Hepatocyte (in vitro differentiated cells): ENCODE data around the gene MAGI1. TPM values are rescaled to one million over a fixed set of nuclear protein-coding genes. Genes with fewer than 3 reads are reported as not detected.
"Not testable (repeated sequence)": the region's sequence is repeated elsewhere in the genome, so short reads cannot be mapped to it uniquely, and the experiment has no call there.

Experiments used
- DNase-seq: peaks from one replicate; pipeline ENCODE4 v3.0.0-alpha.2; 2016; ENCODE audit warnings: low spot score
- H2AFZ ChIP-seq: fragments of 200-600 bp; sonication (generic); 2 replicates; pipeline ENCODE4 v1.6.0; 2016; ENCODE audit warnings: antibody characterized with exemption, mild to moderate bottlenecking
- H3K27ac ChIP-seq: fragments of 200-600 bp; sonication (generic); 2 replicates; pipeline ENCODE4 v1.5.1; 2016; ENCODE audit warnings: mild to moderate bottlenecking
- H3K27me3 ChIP-seq: fragments of 200-600 bp; sonication (generic); 2 replicates; pipeline ENCODE4 v1.6.1; 2016
- H3K36me3 ChIP-seq: fragments of 200-600 bp; sonication (generic); replicated peaks from 2 replicates; pipeline ENCODE4 v1.5.1; 2016; ENCODE audit warnings: low read depth; ENCODE audit not compliant: insufficient read depth
- H3K4me1 ChIP-seq: fragments of 200-600 bp; sonication (generic); 2 replicates; pipeline ENCODE4 v1.5.1; 2016; ENCODE audit warnings: mild to moderate bottlenecking, moderate library complexity; ENCODE audit not compliant: insufficient read depth
- H3K4me2 ChIP-seq: fragments of 200-600 bp; sonication (generic); 2 replicates; pipeline ENCODE4 v1.6.0; 2016
- H3K4me3 ChIP-seq: fragments of 200-600 bp; sonication (generic); 2 replicates; pipeline ENCODE4 v1.5.1; 2016; ENCODE audit warnings: mild to moderate bottlenecking
- H3K79me2 ChIP-seq: fragments of 200-600 bp; sonication (generic); 2 replicates; pipeline ENCODE4 v1.6.0; 2017; ENCODE audit warnings: mild to moderate bottlenecking
- H3K9me2 ChIP-seq: fragments of 200-600 bp; sonication (generic); replicated peaks from 2 replicates; pipeline ENCODE4 v1.6.0; 2017; ENCODE audit warnings: mild to moderate bottlenecking; ENCODE audit not compliant: insufficient read depth
- H3K9me3 ChIP-seq: fragments of 200-600 bp; sonication (generic); 2 replicates; pipeline ENCODE4 v1.5.1; 2016; ENCODE audit warnings: low read depth, mild to moderate bottlenecking
- H4K20me1 ChIP-seq: fragments of 200-600 bp; sonication (generic); 2 replicates; pipeline ENCODE4 v1.6.0; 2016; ENCODE audit warnings: mild to moderate bottlenecking; ENCODE audit not compliant: insufficient read depth, poor library complexity, severe bottlenecking
- CTCF ChIP-seq: fragments of 200-600 bp; sonication (generic); IDR thresholded peaks from 2 replicates; pipeline ENCODE4 v1.5.1; 2016; ENCODE audit warnings: antibody characterized with exemption, mild to moderate bottlenecking; ENCODE audit not compliant: poor library complexity
- EZH2 ChIP-seq: fragments of 200-600 bp; sonication (generic); IDR thresholded peaks from 2 replicates; pipeline ENCODE4 v1.6.1; 2016; ENCODE audit warnings: antibody characterized with exemption, mild to moderate bottlenecking, borderline replicate concordance
- EZH2phosphoT487 ChIP-seq: fragments of 200-600 bp; sonication (generic); IDR thresholded peaks from one replicate; pipeline ENCODE4 v1.6.1; 2018; ENCODE audit warnings: antibody characterized with exemption, mild to moderate bottlenecking, low read depth, moderate library complexity; ENCODE audit not compliant: unreplicated experiment, severe bottlenecking
- WGBS: methylation state at CpG from one replicate; pipeline ENCODE4 v1.1.6; 2016; ENCODE audit warnings: low lambda C conversion rate; ENCODE audit errors: missing lambda C conversion rate; 5-methylcytosine and 5-hydroxymethylcytosine counted together
- polyA plus RNA-seq: library from polyadenylated mRNA; unstranded; fragments of >200 nt; fragmentation: Nextera tagmentation; extraction: Ambion mirVana; gene quantifications from 2 replicates; pipeline ENCODE4 v1.2.1, GENCODE V29; 2016
- total RNA-seq: library from RNA; depleted of rRNA; stranded (reverse); fragments of >200 nt; gene quantifications from 2 replicates; pipeline ENCODE4 v1.2.3, GENCODE V29; 2014

Gene MAGI1
- total and polyA plus RNA-seq, 2 experiments from 2014 or later, result 26.2 to 43.5 TPM

- TF ChIP-seq CTCF, result no peak
- TF ChIP-seq EZH2, result no peak
- TF ChIP-seq EZH2phosphoT487, result no peak
- H3K27me3 ChIP-seq, result no peaks in the 10 kb centered on the region
- no peak for DNase-seq
- H3K79me2 ChIP-seq, result no peaks in the 10 kb centered on the region
- no peaks in the 10 kb centered on the region for H3K36me3 ChIP-seq
- no peaks in the 10 kb centered on the region for H3K9me3 ChIP-seq
- peaks cover 7% of the 10 kb centered on the region for H3K4me1 ChIP-seq
- no peak overlapping the region for H3K4me3 ChIP-seq
- no peak overlapping the region for H2AFZ ChIP-seq
- H3K4me2 ChIP-seq, result peak overlapping the region; percentile 39
- WGBS, result 55% methylated on average over 6 of the region's 6 CpGs
- H4K20me1 ChIP-seq, result no peaks in the 10 kb centered on the region
- no peaks in the 10 kb centered on the region for H3K9me2 ChIP-seq
- H3K27ac ChIP-seq, result no peak overlapping the region
Observed at GRCh38 chr3:66047311-66048050, 8.8 kb upstream of the MAGI1 start.

GRCh38 chr3:66046321-66046720 is 7.6 kb upstream of the MAGI1 start:
- not testable (repeated sequence) for H3K4me2 ChIP-seq, H3K27me3 ChIP-seq, H3K79me2 ChIP-seq, H2AFZ ChIP-seq, H3K9me3 ChIP-seq, H3K36me3 ChIP-seq, H3K4me1 ChIP-seq, DNase-seq, H4K20me1 ChIP-seq, H3K9me2 ChIP-seq, H3K27ac ChIP-seq, H3K4me3 ChIP-seq
- WGBS, result 79% methylated on average over 2 of the region's 2 CpGs

GRCh38 chr3:66041828-66042227 is 3.1 kb upstream of the MAGI1 start:
- H3K4me2 ChIP-seq, result no peak overlapping the region
- H3K9me3 ChIP-seq, result no peaks in the 10 kb centered on the region
- H3K79me2 ChIP-seq, result peaks cover 13% of the 10 kb centered on the region
- TF ChIP-seq EZH2 (no peak), EZH2phosphoT487 (no peak), CTCF (no peak)
- H3K27ac ChIP-seq, result no peak overlapping the region
- H3K4me1 ChIP-seq, result peaks cover under 1% of the 10 kb centered on the region
- no peaks in the 10 kb centered on the region for H3K27me3 ChIP-seq
- no peak for DNase-seq
- no peaks in the 10 kb centered on the region for H3K36me3 ChIP-seq
- no peak overlapping the region for H3K4me3 ChIP-seq
- no peaks in the 10 kb centered on the region for H3K9me2 ChIP-seq
- peaks cover 2% of the 10 kb centered on the region for H4K20me1 ChIP-seq
- H2AFZ ChIP-seq, result no peak overlapping the region

GRCh38 chr3:66041116-66041515 is 2.4 kb upstream of the MAGI1 start:
- TF ChIP-seq CTCF, result no peak
- TF ChIP-seq EZH2, result no peak
- TF ChIP-seq EZH2phosphoT487, result no peak
- Histone ChIP-seq H3K36me3 (no peaks in the 10 kb centered on the region), H3K79me2 (peaks cover 21% of the 10 kb centered on the region), H4K20me1 (peaks cover 8% of the 10 kb centered on the region), H3K9me3 (no peaks in the 10 kb centered on the region), H3K27me3 (no peaks in the 10 kb centered on the region), H3K9me2 (no peaks in the 10 kb centered on the region), H3K4me2 (no peak overlapping the region), H3K4me3 (no peak overlapping the region), H2AFZ (no peak overlapping the region), H3K27ac (no peak overlapping the region), H3K4me1 (peaks cover 8% of the 10 kb centered on the region)
- DNase-seq, result no peak
- 47% methylated on average over 1 of the region's 1 CpG for WGBS
